Measurements from ENCODE around the gene TAP2.
A peak's percentile ranks its signal among the peaks of the same experiment; 100 is the strongest.

The TAP2 gene

DNA sequence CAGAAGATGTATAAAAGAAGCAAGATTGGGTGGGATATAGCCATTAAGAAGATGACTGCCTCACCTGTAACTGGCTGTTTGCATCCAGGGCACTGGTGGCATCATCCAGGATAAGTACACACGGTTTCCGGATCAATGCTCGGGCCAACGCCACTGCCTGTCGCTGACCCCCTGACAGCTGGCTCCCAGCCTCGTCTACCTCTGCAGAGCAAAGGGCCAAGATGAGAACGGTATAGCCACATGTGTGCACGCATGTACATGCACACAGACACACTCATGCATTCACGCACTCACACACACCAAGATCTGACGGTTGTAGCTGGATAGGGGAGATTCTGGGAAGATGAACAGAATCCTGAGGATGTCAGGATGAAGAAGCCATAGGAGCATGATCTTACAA, 8.5 kb upstream of the TAP2 start:
- TF ChIP-seq, protein P1, sequence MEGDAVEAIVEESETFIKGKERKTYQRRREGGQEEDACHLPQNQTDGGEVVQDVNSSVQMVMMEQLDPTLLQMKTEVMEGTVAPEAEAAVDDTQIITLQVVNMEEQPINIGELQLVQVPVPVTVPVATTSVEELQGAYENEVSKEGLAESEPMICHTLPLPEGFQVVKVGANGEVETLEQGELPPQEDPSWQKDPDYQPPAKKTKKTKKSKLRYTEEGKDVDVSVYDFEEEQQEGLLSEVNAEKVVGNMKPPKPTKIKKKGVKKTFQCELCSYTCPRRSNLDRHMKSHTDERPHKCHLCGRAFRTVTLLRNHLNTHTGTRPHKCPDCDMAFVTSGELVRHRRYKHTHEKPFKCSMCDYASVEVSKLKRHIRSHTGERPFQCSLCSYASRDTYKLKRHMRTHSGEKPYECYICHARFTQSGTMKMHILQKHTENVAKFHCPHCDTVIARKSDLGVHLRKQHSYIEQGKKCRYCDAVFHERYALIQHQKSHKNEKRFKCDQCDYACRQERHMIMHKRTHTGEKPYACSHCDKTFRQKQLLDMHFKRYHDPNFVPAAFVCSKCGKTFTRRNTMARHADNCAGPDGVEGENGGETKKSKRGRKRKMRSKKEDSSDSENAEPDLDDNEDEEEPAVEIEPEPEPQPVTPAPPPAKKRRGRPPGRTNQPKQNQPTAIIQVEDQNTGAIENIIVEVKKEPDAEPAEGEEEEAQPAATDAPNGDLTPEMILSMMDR (IDR thresholded peaks at IDR 0.05; ENCODE audit: low read depth, low read length) = no peak
- no peak for DNase-seq (ENCODE audit: extremely low read depth, low read depth)

DNA sequence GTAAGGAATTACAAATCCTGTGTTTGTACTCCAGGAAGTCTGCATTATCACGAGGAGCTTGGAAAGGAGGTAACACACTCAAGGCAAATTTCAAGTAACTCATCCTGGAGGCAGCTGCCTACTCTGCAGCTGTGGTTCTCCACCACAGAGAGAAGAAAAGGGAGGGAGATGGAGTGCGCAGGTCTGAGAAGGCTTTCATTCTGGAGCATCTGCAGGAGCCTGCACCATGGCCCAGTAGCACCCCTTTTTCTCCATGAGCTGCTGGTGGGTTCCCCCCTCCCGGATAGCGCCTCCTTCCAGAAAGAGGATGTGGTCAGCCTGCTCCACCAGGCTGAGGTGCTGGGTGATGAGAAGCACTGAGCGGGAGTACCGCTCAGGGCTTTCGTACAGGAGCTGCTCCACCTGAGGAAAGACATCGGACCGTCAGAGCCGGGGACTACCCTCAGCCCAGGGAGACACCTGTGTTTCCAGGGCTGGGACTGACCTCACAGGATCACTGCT, 6.9 kb upstream of the TAP2 start:
- TF ChIP-seq, protein P1 (IDR thresholded peaks at IDR 0.05; ENCODE audit: low read depth, low read length) = no peak
- no peak for DNase-seq (ENCODE audit: extremely low read depth, low read depth)

DNA sequence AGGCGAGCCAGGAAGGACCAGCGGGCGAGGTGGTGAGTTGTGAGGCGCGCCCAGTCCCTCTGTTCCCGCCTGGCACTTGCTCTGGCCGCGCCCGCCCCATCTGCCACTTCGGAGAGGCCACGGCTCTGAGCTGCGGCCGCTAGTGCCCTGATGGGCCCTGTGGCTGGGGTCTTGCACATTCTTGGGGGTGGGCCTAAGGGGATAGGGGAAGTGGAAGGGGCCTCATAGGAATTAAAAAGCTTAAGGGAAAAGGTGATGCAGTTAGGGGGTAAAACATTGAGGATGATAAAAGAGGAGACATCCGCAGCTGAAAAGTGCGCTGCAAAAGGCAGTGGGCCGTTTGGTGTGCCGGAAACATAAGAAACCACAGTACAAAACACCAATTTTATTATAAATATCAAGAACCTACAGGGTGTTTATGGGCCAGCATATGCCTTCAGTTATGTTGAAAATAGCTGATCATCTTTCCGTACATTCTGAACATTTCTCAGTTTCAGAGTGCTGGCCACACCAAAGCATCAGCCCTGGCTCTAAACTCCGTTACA, 6.4 kb upstream of the TAP2 start:
- DNase-seq (ENCODE audit: extremely low read depth, low read depth) = no peak
- TF ChIP-seq, protein P1 (IDR thresholded peaks at IDR 0.05; ENCODE audit: low read depth, low read length) = no peak

DNA sequence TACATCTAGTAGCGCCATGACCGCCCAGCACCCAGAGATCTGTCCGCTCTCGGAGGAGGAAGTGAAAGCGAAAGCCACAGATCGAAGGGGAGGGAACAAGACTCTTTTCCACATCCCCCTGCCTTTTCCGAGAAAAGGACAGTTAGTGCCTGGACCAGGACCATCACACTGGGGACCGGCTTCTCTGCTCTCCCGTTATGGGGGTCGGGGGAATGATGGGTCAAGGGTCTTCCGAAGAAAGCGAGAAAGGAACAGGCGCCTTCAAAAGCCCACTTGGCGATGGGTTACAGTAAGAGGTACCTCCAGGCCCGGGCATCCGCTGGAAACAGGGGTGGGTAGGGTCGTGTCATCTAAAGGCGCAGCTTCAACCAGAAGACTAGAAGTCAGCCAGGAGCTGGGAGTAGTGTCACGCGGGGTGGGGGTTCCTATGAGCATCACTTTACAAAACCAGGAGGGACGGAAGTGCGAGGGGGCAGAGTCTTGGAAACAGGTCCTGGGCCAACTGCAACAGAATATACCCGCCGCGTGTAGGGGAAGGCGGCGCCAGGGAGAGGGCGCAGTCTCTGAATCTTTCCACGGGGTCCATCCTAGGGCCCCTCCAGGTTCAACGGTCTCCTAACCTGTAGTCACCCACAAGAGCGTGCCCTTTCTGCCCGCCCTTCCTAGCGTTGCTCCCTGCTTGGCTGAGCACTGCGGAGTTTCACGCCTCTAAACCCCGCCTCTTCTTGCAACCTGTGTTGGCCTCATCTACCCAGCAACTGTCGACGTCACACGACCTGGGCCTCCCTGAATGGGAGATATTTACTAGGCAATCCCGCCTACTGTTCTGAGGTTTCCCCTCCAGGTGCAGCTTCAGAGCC, 5.7 kb upstream of the TAP2 start, which contains the start of gene PSMB8:
TSS of gene PSMB8 (minus strand) at position 69 of the 860 bp plus-strand sequence. CDS start at position 18, 51 bp downstream.
- peak; percentile 79 for DNase-seq (ENCODE audit: extremely low read depth, low read depth)

DNA sequence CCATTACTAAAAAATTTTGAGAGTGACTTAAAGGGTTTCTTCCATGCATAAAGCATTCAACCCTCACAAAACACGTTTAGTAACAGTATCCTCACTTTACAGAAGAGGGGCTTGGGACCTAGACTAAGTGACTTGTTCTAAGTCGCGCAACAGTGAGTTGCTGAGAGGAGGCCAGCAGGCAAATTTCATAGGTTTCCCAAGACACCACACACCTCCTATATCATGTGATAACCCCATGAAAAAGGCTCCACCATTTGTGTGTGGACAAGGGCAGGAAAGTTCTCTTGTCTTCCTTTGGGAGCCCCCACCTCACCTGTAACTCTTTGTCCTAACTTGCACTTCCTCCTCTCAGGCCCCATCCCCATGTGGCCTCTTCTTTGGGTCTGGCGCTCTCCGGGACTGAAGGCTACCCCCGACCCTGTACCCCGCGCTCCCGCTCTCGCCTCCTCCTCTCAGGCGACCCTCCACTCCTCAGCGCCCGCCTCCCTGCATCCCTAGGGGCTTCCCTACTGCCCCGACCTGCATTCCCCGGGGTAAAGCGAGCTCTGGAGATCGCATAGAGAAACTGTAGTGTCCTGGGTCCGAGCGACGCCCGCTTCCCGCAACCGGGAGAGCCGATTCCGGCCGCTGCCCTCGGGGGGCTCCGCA, 4.9 kb upstream of the TAP2 start:
- TF ChIP-seq, protein P1 (IDR thresholded peaks at IDR 0.05; ENCODE audit: low read depth, low read length) = no peak
- no peak for DNase-seq (ENCODE audit: extremely low read depth, low read depth)

More for the DNA sequence above, 5.7 kb upstream of the TAP2 start, which contains the start of gene PSMB8:
- TF ChIP-seq, protein P1 (IDR thresholded peaks at IDR 0.05; ENCODE audit: low read depth, low read length) = peak; percentile 25

DNA sequence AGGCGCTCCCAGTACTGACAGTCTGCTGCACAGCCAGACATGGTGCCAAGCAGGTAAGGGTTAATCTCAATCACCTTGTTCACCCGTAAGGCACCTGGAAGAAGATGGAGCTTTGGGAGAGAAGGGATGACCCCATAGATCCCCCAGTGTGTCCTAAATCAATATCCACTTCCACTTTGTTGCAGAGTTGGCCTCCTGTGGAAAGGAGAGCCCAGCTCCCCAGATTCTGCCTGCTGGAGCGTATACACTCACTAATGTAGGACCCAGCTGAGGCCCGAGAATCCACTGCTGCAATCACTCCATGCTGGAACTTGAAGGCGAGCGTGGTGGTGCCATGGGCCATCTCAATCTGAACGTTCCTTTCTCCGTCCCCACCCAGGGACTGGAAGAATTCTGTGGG, 4.2 kb upstream of the TAP2 start:
- TF ChIP-seq, protein P1 (IDR thresholded peaks at IDR 0.05; ENCODE audit: low read depth, low read length) = no peak

More for the DNA sequence above, 4.2 kb upstream of the TAP2 start:
- no peak for DNase-seq (ENCODE audit: extremely low read depth, low read depth)
